Urothelium cell line (cell line): ENCODE data around the gene PSMG3.
A peak's percentile ranks its signal among the peaks of the same experiment; 100 is the strongest.

Source experiments
- DNase-seq: peaks from one replicate; pipeline ENCODE4 v3.0.0; 2011; ENCODE audit warnings: low spot score, mixed read lengths
- FAIRE-seq: peaks from 2 replicates; lab custom pipeline; 2011; peaks lifted over from hg19 to GRCh38; lab: Jason Lieb, UNC

Gene PSMG3

GRCh38 chr7:1559626-1560590 lies 9.9 kb downstream of the PSMG3 start:
- FAIRE-seq, result peak; percentile 97
- DNase-seq, result no peak

- peak; percentile 40 for FAIRE-seq
Observed at GRCh38 chr7:1558841-1559625, 10.8 kb downstream of the PSMG3 start.

GRCh38 chr7:1558181-1558811 lies 11.5 kb downstream of the PSMG3 start:
- DNase-seq, result no peak
- FAIRE-seq, result peak; percentile 95

More at GRCh38 chr7:1558841-1559625, 10.8 kb downstream of the PSMG3 start:
- DNase-seq, result no peak

- FAIRE-seq (peak; percentile 55), DNase-seq (no peak)
Observed at GRCh38 chr7:1557771-1558170, 12.1 kb downstream of the PSMG3 start.

GRCh38 chr7:1557006-1557405 lies 12.8 kb downstream of the PSMG3 start:
- DNase-seq, result no peak

GRCh38 chr7:1555813-1556543 lies 13.9 kb downstream of the PSMG3 start, which contains the start of gene TMEM184A:
TMEM184A (minus strand) TSS chr7:1556205; CDS start chr7:1555484, 721 bp downstream.
- DNase-seq, result peak; percentile 96
- no peak for FAIRE-seq

More at GRCh38 chr7:1557006-1557405, 12.8 kb downstream of the PSMG3 start:
- peak; percentile 90 for FAIRE-seq

- DNase-seq (peak; percentile 100), FAIRE-seq (peak; percentile 100)
Observed at GRCh38 chr7:1555046-1555812, 14.6 kb downstream of the PSMG3 start.

- no peak for DNase-seq
- FAIRE-seq, result no peak
Observed at GRCh38 chr7:1554333-1555045, 15.3 kb downstream of the PSMG3 start.

- DNase-seq, result no peak
- FAIRE-seq, result peak; percentile 88
Observed at GRCh38 chr7:1553512-1554210, 16.2 kb downstream of the PSMG3 start.

GRCh38 chr7:1552200-1552599 lies 17.6 kb downstream of the PSMG3 start:
- peak; percentile 65 for FAIRE-seq
- no peak for DNase-seq

- DNase-seq (no peak), FAIRE-seq (peak; percentile 68)
Observed at GRCh38 chr7:1550846-1551155, 19.0 kb downstream of the PSMG3 start.

GRCh38 chr7:1550005-1550845 lies 19.6 kb downstream of the PSMG3 start:
- FAIRE-seq, result peak; percentile 85
- DNase-seq, result no peak

- DNase-seq, result no peak
- peak; percentile 5 for FAIRE-seq
Observed at GRCh38 chr7:1549357-1550004, 20.4 kb downstream of the PSMG3 start.

GRCh38 chr7:1548944-1549343 lies 20.9 kb downstream of the PSMG3 start:
- FAIRE-seq (peak; percentile 100), DNase-seq (no peak)

GRCh38 chr7:1548438-1548831 lies 21.4 kb downstream of the PSMG3 start:
- DNase-seq (no peak), FAIRE-seq (peak; percentile 96)

GRCh38 chr7:1547777-1548437 lies 21.9 kb downstream of the PSMG3 start:
- DNase-seq, result no peak
- FAIRE-seq, result peak; percentile 95
